Skeletal muscle tissue (tissue), 4 donors: Measurements from ENCODE around the gene INHBC. TPM values are rescaled to one million over a fixed set of nuclear protein-coding genes. Genes with fewer than 3 reads are reported as not detected.

Experiments used
- H3K27ac ChIP-seq: one replicate; pipeline ENCODE4 v1.7.0; 2013; ENCODE audit warnings: mild to moderate bottlenecking, low read depth, low read length, inconsistent platforms
- H3K27me3 ChIP-seq, 3 donors: one replicate each; pipeline ENCODE4 v1.7.0; 2013; ENCODE audit warnings: low read length in 3 of 3; ENCODE audit not compliant: control insufficient read depth in 3 of 3, insufficient read depth in 3 of 3
- H3K36me3 ChIP-seq, 3 donors: one replicate each; pipeline ENCODE4 v1.7.0; 2013; ENCODE audit warnings: low read length in 3 of 3; ENCODE audit not compliant: control insufficient read depth in 3 of 3, insufficient read depth in 3 of 3
- H3K4me1 ChIP-seq, 3 donors: one replicate each; pipeline ENCODE4 v1.7.0; 2013; ENCODE audit warnings: low read length in 3 of 3, mild to moderate bottlenecking in 3 of 3; ENCODE audit not compliant: control insufficient read depth in 3 of 3, insufficient read depth in 3 of 3
- H3K4me3 ChIP-seq, 3 donors: one replicate each; pipeline ENCODE4 v1.7.0; 2013; ENCODE audit warnings: low read length in 3 of 3
- H3K9ac ChIP-seq, 3 donors: one replicate each; pipeline ENCODE4 v1.7.0; 2013; ENCODE audit warnings: low read length in 3 of 3, mild to moderate bottlenecking in 3 of 3, moderate library complexity in 2 of 3, low read depth in 1 of 3
- H3K9me3 ChIP-seq, 3 donors: one replicate each; pipeline ENCODE4 v1.7.0; 2013; ENCODE audit warnings: low read length in 3 of 3; ENCODE audit not compliant: control insufficient read depth in 3 of 3
- total RNA-seq: library from RNA; depleted of rRNA; stranded (reverse); fragments of >200 nt; gene quantifications from one replicate; pipeline ENCODE4 v1.2.3, GENCODE V29; 2014
- donor health status: Osteomylitis.

Gene INHBC
- total RNA-seq, 1 donor from 2014 or later, result not detected

DNA sequence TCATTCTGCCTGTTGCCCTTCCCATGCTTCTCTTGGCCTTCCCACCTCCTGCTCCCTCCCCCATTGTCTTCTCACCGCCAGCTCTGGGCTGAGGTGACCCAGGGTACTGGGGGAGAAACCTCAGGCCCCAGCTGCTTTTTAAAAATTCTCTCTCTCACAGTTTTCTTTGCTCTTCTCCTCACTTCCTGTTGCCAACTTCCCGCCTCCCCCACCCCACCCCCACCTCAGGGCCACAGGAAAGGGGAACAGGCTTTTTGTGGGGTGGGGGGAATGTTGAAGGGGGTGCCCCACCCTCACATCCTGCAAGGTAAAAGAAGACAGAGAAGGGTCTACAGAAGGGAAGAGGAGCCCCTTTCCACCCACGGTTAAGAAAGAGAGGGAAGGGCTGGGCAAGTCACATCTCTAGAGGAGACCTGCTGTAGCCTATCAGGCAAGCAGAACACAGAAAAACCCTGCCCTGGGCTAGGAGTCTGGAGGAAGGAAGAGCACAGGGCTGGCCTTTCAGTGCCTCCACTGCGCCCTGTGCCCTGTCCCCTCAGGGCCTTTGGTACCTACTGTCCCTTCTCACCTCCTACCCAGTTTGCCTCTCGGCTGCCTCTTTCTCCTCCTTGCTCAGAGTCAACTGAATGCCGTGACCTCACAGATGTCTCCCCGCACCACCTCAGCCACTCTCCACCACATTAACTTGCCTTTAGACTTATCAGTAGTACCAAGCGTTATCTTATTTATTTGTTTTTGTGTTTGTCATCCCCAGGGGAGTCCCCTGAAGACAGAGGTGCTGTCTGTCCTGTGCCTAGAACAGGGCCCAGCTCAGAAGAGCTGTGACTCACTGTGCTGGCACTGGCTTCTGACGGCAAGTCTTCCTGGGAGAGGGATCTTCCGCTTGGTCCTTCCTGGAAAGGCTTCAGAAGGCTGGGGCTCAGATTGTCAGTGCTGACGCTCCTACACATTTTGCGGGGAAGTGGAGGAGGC, 43.4 kb downstream of the INHBC start:
- Histone ChIP-seq H3K4me3 (no peak overlapping the region), H3K9me3 (no peaks in the 10 kb centered on the region), H3K9ac (peak overlapping the region in 1 of 3 donors; percentile 32), H3K27me3 (peaks cover 41 to 57% (median 47%) of the 10 kb centered on the region in 3 donors), H3K36me3 (no peaks in the 10 kb centered on the region), H3K4me1 (peaks cover 10 to 16% (median 13%) of the 10 kb centered on the region in 3 donors), H3K27ac (peak overlapping the region; percentile 40)

DNA sequence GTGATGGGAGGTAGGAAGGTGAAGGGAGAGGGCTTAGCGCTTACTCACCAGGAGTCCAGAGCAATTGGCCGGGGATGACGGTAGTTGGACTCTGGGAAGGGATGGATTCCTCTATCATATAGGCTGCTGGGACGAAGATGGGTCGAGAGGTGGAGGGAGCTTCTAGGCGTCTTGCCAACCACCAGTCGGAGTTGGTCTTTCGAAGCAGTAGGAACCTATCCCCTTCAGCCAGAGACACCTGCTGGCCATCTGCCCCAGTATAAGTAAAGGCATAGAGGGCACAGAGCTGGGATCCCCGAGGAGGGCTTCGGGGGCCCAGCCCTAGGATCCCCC, 44.4 kb downstream of the INHBC start:
- no peaks in the 10 kb centered on the region for H3K36me3 ChIP-seq
- no peak overlapping the region for H3K4me3 ChIP-seq
- H3K27ac ChIP-seq, result peak overlapping the region; percentile 40
- H3K9me3 ChIP-seq, result no peaks in the 10 kb centered on the region
- no peak overlapping the region for H3K9ac ChIP-seq
- H3K4me1 ChIP-seq, result peaks cover 10 to 16% (median 13%) of the 10 kb centered on the region in 3 donors
- peaks cover 34 to 51% (median 39%) of the 10 kb centered on the region in 3 donors for H3K27me3 ChIP-seq

DNA sequence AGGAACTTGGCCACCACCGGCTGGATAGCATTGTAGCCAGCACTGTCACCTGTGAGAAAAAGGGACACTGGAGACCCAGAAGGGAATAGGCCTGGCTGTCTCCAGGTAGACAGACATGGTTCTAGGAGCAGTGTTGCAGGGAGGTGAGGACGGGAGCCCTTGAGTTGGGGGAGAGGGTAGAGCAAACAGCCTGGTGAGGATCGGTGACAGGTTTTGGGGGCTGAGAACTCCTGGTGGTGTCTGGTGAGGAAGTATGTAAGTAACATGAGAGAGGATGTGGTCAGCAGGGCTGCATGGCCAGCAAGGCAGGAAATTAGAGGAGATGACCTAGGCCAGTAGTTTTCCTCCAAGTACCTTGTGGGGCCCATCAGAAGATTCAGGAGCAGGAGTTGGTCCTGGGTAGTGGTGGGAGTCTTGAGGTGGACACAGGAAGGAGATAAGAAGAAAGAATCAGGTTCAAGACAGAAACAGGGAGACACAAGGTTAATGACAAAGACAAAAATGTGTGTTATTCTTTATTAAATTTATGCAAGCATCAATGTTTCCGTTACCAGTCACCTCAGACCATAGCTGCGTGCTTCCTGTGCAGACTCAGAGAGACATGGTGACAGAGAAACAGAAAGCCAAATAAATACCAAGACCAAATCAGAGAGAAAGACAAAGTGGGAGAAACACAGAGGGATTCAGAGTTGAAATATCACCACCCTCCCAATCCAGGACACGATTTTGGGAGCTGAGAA, 45.0 kb downstream of the INHBC start, which contains the start of gene ARHGAP9:
Gene ARHGAP9 (minus strand): TSS at position 491 of the 740 bp plus-strand sequence. CDS start 460 bp downstream, at position 31.
- Histone ChIP-seq H3K4me1 (peaks cover 10 to 16% (median 13%) of the 10 kb centered on the region in 3 donors), H3K27me3 (peaks cover 29 to 46% (median 34%) of the 10 kb centered on the region in 3 donors), H3K9me3 (no peaks in the 10 kb centered on the region), H3K9ac (no peak within 1 kb of the TSS), H3K27ac (peak within 1 kb of the TSS; percentile 40), H3K36me3 (no peaks in the 10 kb centered on the region), H3K4me3 (no peak within 1 kb of the TSS)

- Histone ChIP-seq H3K27me3 (peaks cover 9 to 25% (median 12%) of the 10 kb centered on the region in 3 donors), H3K36me3 (no peaks in the 10 kb centered on the region), H3K4me3 (no peak overlapping the region), H3K27ac (no peak overlapping the region), H3K9ac (peak overlapping the region in 1 of 3 donors; percentile 16), H3K9me3 (no peaks in the 10 kb centered on the region), H3K4me1 (no peaks in the 10 kb centered on the region)
Measured at GRCh38 chr12:57481671-57482070, 47.1 kb downstream of the INHBC start.

GRCh38 chr12:57483466-57483865, 48.9 kb downstream of the INHBC start:
- Histone ChIP-seq H3K9ac (no peak overlapping the region), H3K9me3 (no peaks in the 10 kb centered on the region), H3K27ac (no peak overlapping the region), H3K4me3 (no peak overlapping the region), H3K27me3 (peaks cover 0 to 13% (median under 1%) of the 10 kb centered on the region in 3 donors), H3K36me3 (no peaks in the 10 kb centered on the region), H3K4me1 (peaks cover 2 to 6% (median 4%) of the 10 kb centered on the region in 3 donors)

DNA sequence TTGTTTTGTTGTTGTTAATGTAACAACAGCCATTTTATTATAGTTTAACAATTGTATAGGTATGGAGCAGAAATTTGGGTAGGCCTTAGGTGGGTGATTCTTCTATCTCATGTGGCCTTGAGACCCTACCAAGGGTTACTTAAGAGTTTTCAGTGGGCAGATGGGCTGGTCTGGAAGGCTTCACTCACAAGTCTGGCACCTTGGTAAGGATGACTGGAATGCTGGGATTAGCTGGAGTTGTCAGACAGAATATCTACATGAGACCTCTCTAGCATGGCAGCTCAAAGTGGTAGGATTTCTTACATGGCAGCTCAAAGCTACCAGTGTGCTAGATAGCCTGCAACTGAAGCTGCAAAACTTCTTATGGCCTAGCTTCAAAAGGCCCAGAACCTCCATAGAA, 51.1 kb downstream of the INHBC start:
- H3K9ac ChIP-seq, result no peak overlapping the region
- peaks cover 12 to 18% (median 14%) of the 10 kb centered on the region in 3 donors for H3K36me3 ChIP-seq
- H3K9me3 ChIP-seq, result no peaks in the 10 kb centered on the region
- H3K27ac ChIP-seq, result no peak overlapping the region
- H3K4me3 ChIP-seq, result no peak overlapping the region
- H3K27me3 ChIP-seq, result peaks cover 0 to 4% (median 0%) of the 10 kb centered on the region in 3 donors
- peaks cover 11 to 16% (median 13%) of the 10 kb centered on the region in 3 donors for H3K4me1 ChIP-seq

DNA sequence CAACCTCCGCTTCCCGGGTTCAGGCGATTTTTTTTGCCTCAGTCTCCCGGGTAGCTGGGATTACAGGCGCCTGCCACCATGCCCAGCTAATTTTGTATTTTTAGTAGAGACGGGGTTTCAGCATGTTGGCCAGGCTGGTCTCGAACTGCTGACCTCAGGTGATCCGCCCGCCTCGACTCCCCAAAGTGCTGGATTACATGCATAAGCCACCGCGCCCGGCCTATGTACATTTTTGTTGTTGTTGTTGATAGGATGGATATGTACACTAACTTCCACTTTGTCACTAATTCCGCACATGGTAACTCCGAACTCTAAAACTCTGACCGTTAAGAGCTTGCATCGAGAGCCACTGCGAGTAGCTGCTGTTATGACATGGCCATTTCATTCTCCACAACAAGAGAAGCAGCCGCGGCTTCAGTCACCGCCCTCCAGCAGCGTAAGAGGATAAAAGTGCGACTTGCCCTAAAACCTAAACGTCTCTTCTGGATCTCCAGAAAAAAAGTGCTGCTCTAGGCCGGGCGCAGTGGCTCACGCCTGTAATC, 52.5 kb downstream of the INHBC start:
- Histone ChIP-seq H3K4me3 (peak overlapping the region; percentile 91 to 97 (median 96)), H3K27ac (peak overlapping the region; percentile 30), H3K27me3 (peaks cover 0 to 2% (median 0%) of the 10 kb centered on the region in 3 donors), H3K9me3 (no peaks in the 10 kb centered on the region), H3K36me3 (peaks cover 23 to 28% (median 24%) of the 10 kb centered on the region in 3 donors), H3K4me1 (peaks cover 11 to 16% (median 13%) of the 10 kb centered on the region in 3 donors), H3K9ac (peak overlapping the region in 2 of 3 donors; percentile 59 to 86)

DNA sequence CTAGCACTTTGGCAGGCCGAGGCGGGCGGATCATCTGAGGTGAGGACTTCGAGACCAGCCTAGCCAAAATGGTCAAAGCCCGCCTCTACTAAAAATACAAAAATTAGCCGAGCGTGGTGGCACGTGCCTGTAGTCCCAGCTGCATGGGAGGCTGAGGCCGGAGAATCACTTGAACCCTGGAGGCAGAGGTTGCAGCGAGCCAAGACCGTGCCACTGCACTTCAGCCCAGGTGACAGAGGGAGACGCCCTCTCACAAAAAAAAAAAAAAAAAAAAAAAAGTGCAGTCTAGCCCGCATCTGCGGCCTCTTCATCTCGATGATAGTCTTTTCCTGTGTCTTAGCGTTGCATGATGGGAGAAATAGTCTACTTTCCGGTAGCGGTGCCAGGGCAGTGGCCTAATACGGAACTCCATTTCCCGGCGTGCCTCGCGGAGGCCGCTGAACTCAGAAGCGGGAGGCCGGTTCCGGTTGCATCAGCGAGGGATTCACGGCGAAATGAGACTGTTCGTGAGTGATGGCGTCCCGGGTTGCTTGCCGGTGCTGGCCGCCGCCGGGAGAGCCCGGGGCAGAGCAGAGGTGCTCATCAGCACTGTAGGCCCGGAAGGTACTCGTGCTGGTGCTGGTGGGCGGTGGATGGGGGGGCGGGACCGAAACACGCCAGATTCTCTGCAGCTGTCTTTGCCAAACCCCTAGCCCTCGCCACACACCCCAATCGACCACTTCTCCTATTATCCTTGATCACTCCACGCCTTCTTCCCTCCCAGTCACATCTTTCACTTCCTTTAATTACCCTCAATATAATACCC, 53.2 kb downstream of the INHBC start, which contains the start of gene MARS1:
Gene MARS1 (plus strand): TSS at position 472 of the 805 bp plus-strand sequence. CDS start 23 bp downstream, at position 495.
- peak within 1 kb of the TSS; percentile 86 to 93 (median 86) for H3K9ac ChIP-seq
- no peaks in the 10 kb centered on the region for H3K9me3 ChIP-seq
- peaks cover 0 to 2% (median 0%) of the 10 kb centered on the region in 3 donors for H3K27me3 ChIP-seq
- peaks cover 24 to 32% (median 28%) of the 10 kb centered on the region in 3 donors for H3K36me3 ChIP-seq
- peak within 1 kb of the TSS; percentile 54 for H3K27ac ChIP-seq
- peak within 1 kb of the TSS; percentile 91 to 97 (median 96) for H3K4me3 ChIP-seq
- peaks cover 11 to 16% (median 13%) of the 10 kb centered on the region in 3 donors for H3K4me1 ChIP-seq
